A673 (cell line): ENCODE results near the gene MYL12A.

Experiments
- EZH2 ChIP-seq: fragments of 200-600 bp; sonication (generic); IDR thresholded peaks from 2 replicates; pipeline ENCODE4 v1.6.1; 2017; ENCODE audit warnings: borderline replicate concordance, low read depth, mild to moderate bottlenecking, mixed read lengths, antibody characterized with exemption, low read length; ENCODE audit not compliant: poor library complexity, severe bottlenecking
- TF ChIP-seq, protein P1 (sequence below): fragments of 300-800, 200-600 bp; sonication (generic); conservative IDR thresholded peaks from 2 replicates; pipeline ENCODE4 v1.5.1; 2017; ENCODE audit warnings: low read depth, mild to moderate bottlenecking, antibody characterized with exemption, low read length, moderate library complexity, mixed read lengths

DNA sequence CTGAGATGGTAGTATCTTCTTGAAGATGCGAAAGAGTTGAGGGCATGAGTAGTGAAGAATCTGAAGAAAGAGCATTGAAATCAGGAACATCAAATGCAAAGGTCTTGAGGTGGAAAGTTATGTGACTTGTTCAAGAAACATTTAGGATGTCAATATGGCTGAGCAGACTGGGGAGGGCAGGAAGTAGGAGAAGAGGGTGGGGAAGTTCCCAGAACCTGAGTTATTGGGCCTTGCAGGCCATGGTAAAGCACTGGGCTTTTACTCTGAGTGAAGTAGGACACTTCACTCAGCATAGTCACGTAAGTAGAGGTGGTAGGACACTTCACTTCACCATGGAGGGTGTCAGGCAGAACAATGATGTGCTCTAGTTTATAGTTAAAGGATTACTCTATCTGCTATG is 11.8 kb upstream of the MYL12A start:
- TF ChIP-seq, protein P1, sequence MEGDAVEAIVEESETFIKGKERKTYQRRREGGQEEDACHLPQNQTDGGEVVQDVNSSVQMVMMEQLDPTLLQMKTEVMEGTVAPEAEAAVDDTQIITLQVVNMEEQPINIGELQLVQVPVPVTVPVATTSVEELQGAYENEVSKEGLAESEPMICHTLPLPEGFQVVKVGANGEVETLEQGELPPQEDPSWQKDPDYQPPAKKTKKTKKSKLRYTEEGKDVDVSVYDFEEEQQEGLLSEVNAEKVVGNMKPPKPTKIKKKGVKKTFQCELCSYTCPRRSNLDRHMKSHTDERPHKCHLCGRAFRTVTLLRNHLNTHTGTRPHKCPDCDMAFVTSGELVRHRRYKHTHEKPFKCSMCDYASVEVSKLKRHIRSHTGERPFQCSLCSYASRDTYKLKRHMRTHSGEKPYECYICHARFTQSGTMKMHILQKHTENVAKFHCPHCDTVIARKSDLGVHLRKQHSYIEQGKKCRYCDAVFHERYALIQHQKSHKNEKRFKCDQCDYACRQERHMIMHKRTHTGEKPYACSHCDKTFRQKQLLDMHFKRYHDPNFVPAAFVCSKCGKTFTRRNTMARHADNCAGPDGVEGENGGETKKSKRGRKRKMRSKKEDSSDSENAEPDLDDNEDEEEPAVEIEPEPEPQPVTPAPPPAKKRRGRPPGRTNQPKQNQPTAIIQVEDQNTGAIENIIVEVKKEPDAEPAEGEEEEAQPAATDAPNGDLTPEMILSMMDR: no peak
- no peak for TF ChIP-seq EZH2
